A673 (cell line): Measurements from ENCODE around the gene FOXN3. TPM values are rescaled to one million over a fixed set of nuclear protein-coding genes. Genes with fewer than 3 reads are reported as not detected.

Source experiments
- BruUV-seq: library from RNA; stranded (reverse); fragments of 400-500 nt; replicated peaks from 2 replicates; lab custom pipeline; 2021; lab: Mats Ljungman, UMichigan
- CTCF ChIA-PET: fragments of 300-600 bp; sonication (Branson Sonifier 250); formaldehyde crosslinking; loops from one replicate; lab custom pipeline; 2022; ENCODE audit warnings: antibody characterized with exemption; lab: Charles Lee
- POLR2A ChIA-PET: fragments of 300-600 bp; sonication (Branson Sonifier 250); formaldehyde crosslinking; loops from one replicate; lab custom pipeline; 2022; ENCODE audit warnings: antibody characterized with exemption; ENCODE audit not compliant: low non-redundant PET; lab: Charles Lee
- DNase-seq: peaks from one replicate; pipeline ENCODE4 v3.0.0-alpha.2; 2015; ENCODE audit warnings: low spot score
- H3K27ac ChIP-seq: fragments of 200-600 bp; sonication (generic); 2 replicates; pipeline ENCODE4 v1.5.1; 2016; ENCODE audit warnings: mixed run types, low read depth, mild to moderate bottlenecking, mixed read lengths, antibody characterized with exemption, low read length; ENCODE audit not compliant: poor library complexity, severe bottlenecking
- H3K27me3 ChIP-seq: fragments of 200-600 bp; sonication (generic); replicated peaks from 2 replicates; pipeline ENCODE4 v1.6.1; 2017; ENCODE audit warnings: mixed run types, low read depth, mild to moderate bottlenecking, mixed read lengths, antibody characterized with exemption, low read length; ENCODE audit not compliant: insufficient read depth, poor library complexity
- H3K36me3 ChIP-seq: fragments of 200-600 bp; sonication (generic); 2 replicates; pipeline ENCODE4 v1.6.1; 2016; ENCODE audit warnings: mixed run types, mild to moderate bottlenecking, mixed read lengths, antibody characterized with exemption, low read length; ENCODE audit not compliant: insufficient read depth, poor library complexity, severe bottlenecking
- H3K4me1 ChIP-seq: fragments of 200-600 bp; sonication (generic); 2 replicates; pipeline ENCODE4 v1.6.1; 2017; ENCODE audit warnings: mixed run types, mild to moderate bottlenecking, mixed read lengths, antibody characterized with exemption, low read length; ENCODE audit not compliant: insufficient read depth, poor library complexity, severe bottlenecking
- H3K4me3 ChIP-seq: fragments of 200-600 bp; sonication (generic); 2 replicates; pipeline ENCODE4 v1.5.1; 2016; ENCODE audit warnings: low read depth, mixed run types, mild to moderate bottlenecking, mixed read lengths, low read length; ENCODE audit not compliant: poor library complexity, severe bottlenecking
- H3K9me3 ChIP-seq: fragments of 200-600 bp; sonication (generic); 2 replicates; pipeline ENCODE4 v1.6.1; 2016; ENCODE audit warnings: mixed run types, low read depth, mild to moderate bottlenecking, mixed read lengths, antibody characterized with exemption, low read length; ENCODE audit not compliant: poor library complexity, severe bottlenecking
- EZH2 ChIP-seq: fragments of 200-600 bp; sonication (generic); IDR thresholded peaks from 2 replicates; pipeline ENCODE4 v1.6.1; 2017; ENCODE audit warnings: borderline replicate concordance, low read depth, mild to moderate bottlenecking, mixed read lengths, antibody characterized with exemption, low read length; ENCODE audit not compliant: poor library complexity, severe bottlenecking
- intact Hi-C: fragments of 100-400 bp; cut with micrococcal nuclease; formaldehyde crosslinking; loops from one replicate; pipeline ENCODE4 v1.10.0; 2022; ENCODE audit not compliant: unreplicated experiment
- total RNA-seq: library from RNA; stranded (reverse); gene quantifications from 2 replicates; pipeline ENCODE4 v1.2.3, GENCODE V29; 2021
- TF ChIP-seq, protein P1 (sequence below): fragments of 300-800, 200-600 bp; sonication (generic); conservative IDR thresholded peaks from 2 replicates; pipeline ENCODE4 v1.5.1; 2017; ENCODE audit warnings: low read depth, mild to moderate bottlenecking, antibody characterized with exemption, low read length, moderate library complexity, mixed read lengths

FOXN3 gene
- total RNA-seq, 1 experiment from 2014 or later: 15.3 TPM

DNA sequence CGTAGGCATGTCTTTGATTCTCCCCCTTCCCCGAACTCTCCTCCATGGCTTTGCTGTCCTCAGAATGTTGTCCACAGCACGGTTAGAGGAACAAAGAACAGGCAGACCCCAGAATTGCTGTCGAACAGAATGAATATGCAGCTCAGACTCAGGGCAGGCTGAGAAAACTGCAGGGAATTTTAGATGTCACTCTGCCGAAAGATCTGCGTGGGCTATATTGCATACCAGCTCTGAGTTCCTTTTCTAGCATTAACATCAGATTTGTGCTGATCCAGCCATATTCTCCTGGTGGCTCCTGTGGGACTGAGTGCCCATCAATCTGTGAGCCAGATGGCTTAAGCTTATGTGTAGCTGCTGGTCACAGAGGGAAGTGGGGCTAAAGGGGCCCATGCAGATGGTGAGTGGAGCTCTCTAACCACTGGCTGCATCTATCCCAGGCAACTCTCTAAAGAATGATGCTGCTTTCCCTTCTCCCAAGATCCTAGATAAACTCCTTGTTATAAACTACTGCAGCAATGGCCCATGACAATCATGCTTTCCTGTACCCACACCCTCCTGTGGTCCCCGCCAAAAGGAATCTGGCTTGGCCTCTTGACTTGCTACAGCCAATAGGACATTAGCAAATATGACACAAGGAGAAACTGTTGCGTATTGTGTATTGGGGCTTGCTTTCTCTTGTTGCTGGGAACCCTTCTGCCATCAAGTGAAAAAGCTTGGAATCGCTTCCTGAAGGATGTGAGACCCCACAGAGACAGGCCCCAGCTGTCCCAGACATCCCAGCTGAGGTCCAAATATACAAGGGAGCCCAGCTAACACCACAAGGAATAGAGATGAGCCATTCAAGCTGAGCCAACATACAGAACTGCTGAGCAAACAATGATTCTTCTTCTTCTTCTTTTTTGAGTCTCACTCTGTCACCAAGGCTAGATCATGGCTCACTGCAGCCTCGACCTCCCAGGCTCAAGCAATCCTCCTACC lies 101.3 kb downstream of the FOXN3 start:
- Histone ChIP-seq H3K4me1 (no peaks in the 10 kb centered on the region), H3K9me3 (no peaks in the 10 kb centered on the region), H3K36me3 (no peaks in the 10 kb centered on the region), H3K27me3 (no peaks in the 10 kb centered on the region), H3K4me3 (no peak overlapping the region), H3K27ac (no peak overlapping the region)
- ChIA-PET POLR2A (no interaction called here), CTCF (no interaction called here)
- no peak for TF ChIP-seq EZH2
- TF ChIP-seq, protein P1, sequence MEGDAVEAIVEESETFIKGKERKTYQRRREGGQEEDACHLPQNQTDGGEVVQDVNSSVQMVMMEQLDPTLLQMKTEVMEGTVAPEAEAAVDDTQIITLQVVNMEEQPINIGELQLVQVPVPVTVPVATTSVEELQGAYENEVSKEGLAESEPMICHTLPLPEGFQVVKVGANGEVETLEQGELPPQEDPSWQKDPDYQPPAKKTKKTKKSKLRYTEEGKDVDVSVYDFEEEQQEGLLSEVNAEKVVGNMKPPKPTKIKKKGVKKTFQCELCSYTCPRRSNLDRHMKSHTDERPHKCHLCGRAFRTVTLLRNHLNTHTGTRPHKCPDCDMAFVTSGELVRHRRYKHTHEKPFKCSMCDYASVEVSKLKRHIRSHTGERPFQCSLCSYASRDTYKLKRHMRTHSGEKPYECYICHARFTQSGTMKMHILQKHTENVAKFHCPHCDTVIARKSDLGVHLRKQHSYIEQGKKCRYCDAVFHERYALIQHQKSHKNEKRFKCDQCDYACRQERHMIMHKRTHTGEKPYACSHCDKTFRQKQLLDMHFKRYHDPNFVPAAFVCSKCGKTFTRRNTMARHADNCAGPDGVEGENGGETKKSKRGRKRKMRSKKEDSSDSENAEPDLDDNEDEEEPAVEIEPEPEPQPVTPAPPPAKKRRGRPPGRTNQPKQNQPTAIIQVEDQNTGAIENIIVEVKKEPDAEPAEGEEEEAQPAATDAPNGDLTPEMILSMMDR: no peak
- no peak for DNase-seq
- intact Hi-C loops: no loop called here
- BruUV-seq: no TSS peak

DNA sequence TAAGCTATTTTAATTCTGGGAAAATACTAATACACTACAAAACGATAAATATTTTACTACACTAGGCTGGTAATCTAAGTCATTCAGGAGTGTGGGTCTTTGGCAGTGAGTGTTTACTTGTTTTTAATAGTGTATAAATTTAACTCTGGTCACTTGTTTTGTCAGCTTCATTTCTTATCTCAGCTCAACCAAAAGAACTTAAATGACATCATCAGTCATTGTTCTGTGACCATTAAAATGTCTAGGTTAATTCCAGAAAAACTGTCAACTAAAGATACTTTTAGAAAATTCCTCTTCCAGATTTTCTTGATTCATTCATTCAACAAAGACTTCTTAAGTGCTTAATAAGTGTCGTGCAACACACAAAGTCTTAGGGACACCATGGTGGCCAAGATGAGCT lies 102.8 kb downstream of the FOXN3 start:
- Histone ChIP-seq H3K36me3 (no peaks in the 10 kb centered on the region), H3K9me3 (no peaks in the 10 kb centered on the region), H3K27me3 (no peaks in the 10 kb centered on the region), H3K4me1 (no peaks in the 10 kb centered on the region), H3K4me3 (no peak overlapping the region), H3K27ac (no peak overlapping the region)
- ChIA-PET POLR2A (no interaction called here), CTCF (no interaction called here)
- intact Hi-C loops: no loop called here
- no TSS peak for BruUV-seq
- no peak for TF ChIP-seq EZH2
- TF ChIP-seq, protein P1: no peak
- no peak for DNase-seq

DNA sequence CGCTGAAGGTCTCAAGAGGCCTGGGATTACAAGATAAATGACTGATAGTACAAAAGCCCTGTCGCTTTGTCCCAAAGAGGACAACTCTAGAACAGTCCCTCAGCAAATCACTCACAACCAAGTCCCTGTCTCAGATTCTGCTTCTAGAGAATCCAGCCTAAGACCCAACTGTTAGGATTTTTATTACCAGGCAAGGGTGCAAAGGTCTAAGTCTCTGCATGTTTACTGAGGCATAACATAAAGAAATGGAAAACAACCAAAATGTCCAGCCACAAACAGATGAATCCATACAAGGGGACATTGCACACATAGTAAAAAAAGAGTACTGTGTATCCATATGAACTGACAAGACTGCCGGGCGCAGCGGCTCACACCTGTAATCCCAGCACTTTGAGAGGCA lies 104.1 kb downstream of the FOXN3 start:
- no peaks in the 10 kb centered on the region for H3K36me3 ChIP-seq
- no peaks in the 10 kb centered on the region for H3K27me3 ChIP-seq
- POLR2A ChIA-PET: no interaction called here
- no peaks in the 10 kb centered on the region for H3K9me3 ChIP-seq
- no TSS peak for BruUV-seq
- CTCF ChIA-PET: no interaction called here
- no peak overlapping the region for H3K27ac ChIP-seq
- no peak for DNase-seq
- intact Hi-C loops: no loop called here
- no peak overlapping the region for H3K4me3 ChIP-seq
- TF ChIP-seq, protein P1: no peak
- no peak for TF ChIP-seq EZH2
- no peaks in the 10 kb centered on the region for H3K4me1 ChIP-seq
